ENCODE measurements around the gene DHX32. TPM values are rescaled to one million over a fixed set of nuclear protein-coding genes. Genes with fewer than 3 reads are reported as not detected.

Gene DHX32
- total RNA-seq, 2 donors from 2014 or later = 25.1 to 44.5 TPM

GRCh38 chr10:125815764-125816163 is 65.3 kb downstream of the DHX32 start:
- Histone ChIP-seq H3K27ac (no peak overlapping the region), H3K4me1 (no peaks in the 10 kb centered on the region), H3K4me3 (no peak overlapping the region), H3K36me3 (peaks cover 44% of the 10 kb centered on the region), H3K27me3 (no peaks in the 10 kb centered on the region), H3K9me3 (no peaks in the 10 kb centered on the region)
- DNase-seq (ENCODE audit: low spot score) = no peak
- no peak for TF ChIP-seq CTCF (IDR thresholded peaks at IDR 0.05)

- no peaks in the 10 kb centered on the region for H3K9me3 ChIP-seq
- no peaks in the 10 kb centered on the region for H3K27me3 ChIP-seq
- no peaks in the 10 kb centered on the region for H3K4me1 ChIP-seq
- TF ChIP-seq CTCF (IDR thresholded peaks at IDR 0.05) = no peak
- no peak for DNase-seq (ENCODE audit: low spot score)
- no peak overlapping the region for H3K27ac ChIP-seq
- H3K4me3 ChIP-seq = no peak overlapping the region
- peaks cover 58% of the 10 kb centered on the region for H3K36me3 ChIP-seq
These were observed 68.9 kb downstream of the DHX32 start for GRCh38 chr10:125812128-125812750.

- no peaks in the 10 kb centered on the region for H3K9me3 ChIP-seq
- no peaks in the 10 kb centered on the region for H3K4me1 ChIP-seq
- peaks cover 67% of the 10 kb centered on the region for H3K36me3 ChIP-seq
- H3K27ac ChIP-seq = no peak overlapping the region
- TF ChIP-seq CTCF (IDR thresholded peaks at IDR 0.05) = no peak
- no peak for DNase-seq (ENCODE audit: low spot score)
- H3K4me3 ChIP-seq = no peak overlapping the region
- H3K27me3 ChIP-seq = no peaks in the 10 kb centered on the region
These were observed 69.8 kb downstream of the DHX32 start for GRCh38 chr10:125811251-125811650.

- Histone ChIP-seq H3K4me3 (no peak overlapping the region), H3K27me3 (no peaks in the 10 kb centered on the region), H3K36me3 (peaks cover 56% of the 10 kb centered on the region), H3K9me3 (no peaks in the 10 kb centered on the region), H3K27ac (no peak overlapping the region), H3K4me1 (no peaks in the 10 kb centered on the region)
- TF ChIP-seq CTCF (IDR thresholded peaks at IDR 0.05) = no peak
- no peak for DNase-seq (ENCODE audit: low spot score)
These were observed 73.0 kb downstream of the DHX32 start for GRCh38 chr10:125808047-125808446.

GRCh38 chr10:125802739-125803138 is 78.4 kb downstream of the DHX32 start:
- no peak overlapping the region for H3K4me3 ChIP-seq
- no peaks in the 10 kb centered on the region for H3K4me1 ChIP-seq
- H3K27ac ChIP-seq = no peak overlapping the region
- no peak for TF ChIP-seq CTCF (IDR thresholded peaks at IDR 0.05)
- no peak for DNase-seq (ENCODE audit: low spot score)
- H3K36me3 ChIP-seq = peaks cover 46% of the 10 kb centered on the region
- no peaks in the 10 kb centered on the region for H3K9me3 ChIP-seq
- no peaks in the 10 kb centered on the region for H3K27me3 ChIP-seq

- Histone ChIP-seq H3K9me3 (no peaks in the 10 kb centered on the region), H3K27ac (no peak overlapping the region), H3K4me3 (no peak overlapping the region), H3K27me3 (no peaks in the 10 kb centered on the region), H3K36me3 (peaks cover 49% of the 10 kb centered on the region), H3K4me1 (no peaks in the 10 kb centered on the region)
- TF ChIP-seq CTCF (IDR thresholded peaks at IDR 0.05) = no peak
- no peak for DNase-seq (ENCODE audit: low spot score)
These were observed 79.0 kb downstream of the DHX32 start for GRCh38 chr10:125802131-125802530.
